ENCODE measurements around the gene ALG11.

- no peak for TF ChIP-seq CTCF (conservative IDR thresholded peaks at IDR 0.05; ENCODE audit: low read length)
- TF ChIP-seq EZH2phosphoT487 (IDR thresholded peaks at IDR 0.05; ENCODE audit: borderline replicate concordance): no peak
Measured at GRCh38 chr13:52024481-52024880, 12.3 kb downstream of the ALG11 start, which contains the start of gene UTP14C.

All from Loucy (cell line).